Skeletal muscle tissue (tissue), 4 donors: ENCODE data around the gene SMG6. TPM values are rescaled to one million over a fixed set of nuclear protein-coding genes. Genes with fewer than 3 reads are reported as not detected.
A peak's percentile ranks its signal among the peaks of the same experiment; 100 is the strongest.

ENCODE experiments used
- H3K27ac ChIP-seq: one replicate; pipeline ENCODE4 v1.7.0; 2013; ENCODE audit warnings: mild to moderate bottlenecking, low read depth, low read length, inconsistent platforms
- H3K27me3 ChIP-seq, 3 donors: one replicate each; pipeline ENCODE4 v1.7.0; 2013; ENCODE audit warnings: low read length in 3 of 3; ENCODE audit not compliant: control insufficient read depth in 3 of 3, insufficient read depth in 3 of 3
- H3K36me3 ChIP-seq, 3 donors: one replicate each; pipeline ENCODE4 v1.7.0; 2013; ENCODE audit warnings: low read length in 3 of 3; ENCODE audit not compliant: control insufficient read depth in 3 of 3, insufficient read depth in 3 of 3
- H3K4me1 ChIP-seq, 3 donors: one replicate each; pipeline ENCODE4 v1.7.0; 2013; ENCODE audit warnings: low read length in 3 of 3, mild to moderate bottlenecking in 3 of 3; ENCODE audit not compliant: control insufficient read depth in 3 of 3, insufficient read depth in 3 of 3
- H3K4me3 ChIP-seq, 3 donors: one replicate each; pipeline ENCODE4 v1.7.0; 2013; ENCODE audit warnings: low read length in 3 of 3
- H3K9ac ChIP-seq, 3 donors: one replicate each; pipeline ENCODE4 v1.7.0; 2013; ENCODE audit warnings: low read length in 3 of 3, mild to moderate bottlenecking in 3 of 3, moderate library complexity in 2 of 3, low read depth in 1 of 3
- H3K9me3 ChIP-seq, 3 donors: one replicate each; pipeline ENCODE4 v1.7.0; 2013; ENCODE audit warnings: low read length in 3 of 3; ENCODE audit not compliant: control insufficient read depth in 3 of 3
- total RNA-seq: library from RNA; depleted of rRNA; stranded (reverse); fragments of >200 nt; gene quantifications from one replicate; pipeline ENCODE4 v1.2.3, GENCODE V29; 2014
- donor health status: Osteomylitis.

Gene SMG6
- total RNA-seq = 13.6 TPM

DNA sequence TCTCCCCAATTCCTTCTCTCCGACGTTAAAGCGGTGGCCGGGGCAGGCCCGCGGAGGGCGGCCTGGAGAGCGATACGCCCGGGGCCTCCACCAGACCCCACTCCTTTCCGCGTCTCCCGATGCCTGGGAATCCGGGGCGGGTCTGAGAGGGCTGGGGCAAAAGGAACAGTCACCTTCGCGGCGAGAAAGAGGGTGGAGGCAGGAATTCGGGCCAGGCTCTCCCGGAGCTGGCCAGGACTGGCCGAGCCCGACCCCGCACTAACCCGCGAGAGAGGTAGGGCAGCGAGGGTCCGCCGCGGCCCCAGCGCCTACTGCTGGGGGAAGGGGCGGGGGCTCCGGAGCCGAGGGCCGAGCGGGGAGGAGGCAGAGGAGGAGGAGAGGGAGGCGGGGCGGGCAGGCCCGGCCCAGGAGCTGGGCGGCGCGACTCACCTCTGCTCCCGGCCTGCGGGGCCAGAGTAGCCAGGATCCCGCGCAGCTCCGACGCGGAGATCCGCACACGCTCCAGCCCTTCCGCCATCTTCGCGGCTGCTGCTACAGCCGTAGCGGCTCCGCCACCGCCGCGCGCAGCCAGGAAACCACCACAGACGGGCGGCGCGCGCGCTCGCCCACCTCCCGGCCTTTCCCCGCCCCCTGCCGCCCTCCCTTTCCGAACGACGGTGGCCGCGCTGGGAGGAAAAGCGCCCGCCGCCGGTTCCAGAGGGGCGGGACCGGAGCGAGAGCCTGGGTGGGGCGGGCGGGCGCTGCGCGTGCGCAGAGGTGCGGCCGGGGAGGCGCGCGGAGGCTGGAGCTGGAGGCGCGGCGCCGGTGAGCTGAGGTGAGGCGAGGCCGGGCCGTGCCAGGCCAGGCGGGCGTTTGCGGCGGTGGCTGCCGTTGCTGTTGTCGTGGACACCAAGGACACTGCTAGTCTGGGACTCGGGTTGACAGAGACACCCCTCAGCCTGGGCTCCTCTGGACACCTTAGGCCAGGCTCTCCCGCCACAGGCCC, at the start of gene SMG6, which contains the start of gene SRR:
TSS of gene SMG6 (minus strand) at position 582 of the 985 bp plus-strand sequence. CDS start at position 517, 65 bp downstream.
TSS of gene SRR (plus strand) at position 747 of the 985 bp plus-strand sequence. CDS start 11,611 bp downstream, outside the sequence.
- H3K9me3 ChIP-seq = no peaks in the 10 kb centered on the region
- peak within 1 kb of the TSS; percentile 91 to 93 (median 93) for H3K4me3 ChIP-seq
- no peaks in the 10 kb centered on the region for H3K27me3 ChIP-seq
- peak within 1 kb of the TSS; percentile 88 to 93 (median 90) for H3K9ac ChIP-seq
- H3K36me3 ChIP-seq = peaks cover 12 to 21% (median 13%) of the 10 kb centered on the region in 3 donors
- H3K4me1 ChIP-seq = peaks cover 9 to 17% (median 11%) of the 10 kb centered on the region in 3 donors
- H3K27ac ChIP-seq = peak within 1 kb of the TSS; percentile 83

- Histone ChIP-seq H3K27me3 (no peaks in the 10 kb centered on the region), H3K9me3 (no peaks in the 10 kb centered on the region), H3K36me3 (no peaks in the 10 kb centered on the region), H3K9ac (no peak overlapping the region), H3K4me1 (peaks cover 9 to 14% (median 13%) of the 10 kb centered on the region in 3 donors), H3K27ac (no peak overlapping the region), H3K4me3 (no peak overlapping the region)
Observed at GRCh38 chr17:2351269-2351668, 47.7 kb upstream of the SMG6 start.

DNA sequence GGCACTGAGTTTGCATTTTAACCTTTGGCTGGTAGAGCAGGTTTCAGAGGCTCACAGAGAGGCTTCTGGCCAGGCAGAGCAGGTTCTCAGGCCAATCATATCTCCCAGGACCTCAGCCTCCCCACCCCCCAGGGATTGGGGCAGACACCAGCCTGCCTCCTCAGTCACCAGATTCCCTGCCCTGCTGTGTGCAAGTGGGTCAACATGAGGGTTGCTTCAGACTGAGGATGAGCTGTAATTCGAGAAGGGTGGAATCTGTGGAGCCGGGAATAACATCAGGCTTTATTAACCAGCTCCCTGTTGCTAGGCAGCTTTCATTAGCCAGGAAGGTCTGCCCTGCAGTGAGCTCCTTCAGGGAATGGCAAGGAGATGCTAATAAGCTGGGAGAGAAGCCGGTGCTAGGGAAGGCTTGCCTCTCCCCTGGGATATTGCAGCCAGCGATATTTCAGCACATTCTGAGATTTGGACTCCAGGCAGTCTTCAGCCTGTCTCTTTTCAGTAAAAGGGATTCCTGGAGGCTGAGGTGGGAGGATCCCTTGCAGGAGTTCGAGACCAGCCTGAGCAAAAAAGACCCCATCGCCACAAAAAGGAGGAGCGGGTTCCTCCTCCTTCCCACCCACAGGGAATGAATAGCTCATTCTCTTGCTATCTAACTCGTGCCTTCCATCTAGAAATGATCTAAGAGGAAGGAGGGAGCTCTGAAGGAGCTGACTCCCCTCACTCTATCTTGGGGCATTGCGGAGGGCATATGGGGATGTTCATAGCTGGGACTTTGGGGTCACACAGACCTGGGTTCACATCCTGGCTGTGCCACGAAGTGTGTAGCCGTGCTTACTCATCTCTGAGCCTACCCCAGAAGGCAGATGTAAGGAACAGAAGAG, 44.5 kb upstream of the SMG6 start:
- Histone ChIP-seq H3K27me3 (no peaks in the 10 kb centered on the region), H3K36me3 (peaks cover 3 to 15% (median 7%) of the 10 kb centered on the region in 3 donors), H3K9ac (peak overlapping the region; percentile 54 to 71 (median 65)), H3K9me3 (no peaks in the 10 kb centered on the region), H3K27ac (peak overlapping the region; percentile 71), H3K4me3 (peak overlapping the region in 2 of 3 donors; percentile 27 to 45), H3K4me1 (peaks cover 9 to 26% (median 18%) of the 10 kb centered on the region in 3 donors)

- H3K36me3 ChIP-seq = peaks cover 3 to 17% (median 11%) of the 10 kb centered on the region in 3 donors
- H3K4me3 ChIP-seq = no peak overlapping the region
- no peaks in the 10 kb centered on the region for H3K27me3 ChIP-seq
- H3K4me1 ChIP-seq = peaks cover 9 to 27% (median 20%) of the 10 kb centered on the region in 3 donors
- no peak overlapping the region for H3K9ac ChIP-seq
- H3K27ac ChIP-seq = peak overlapping the region; percentile 44
- no peaks in the 10 kb centered on the region for H3K9me3 ChIP-seq
Observed at GRCh38 chr17:2346475-2346874, 42.9 kb upstream of the SMG6 start.

DNA sequence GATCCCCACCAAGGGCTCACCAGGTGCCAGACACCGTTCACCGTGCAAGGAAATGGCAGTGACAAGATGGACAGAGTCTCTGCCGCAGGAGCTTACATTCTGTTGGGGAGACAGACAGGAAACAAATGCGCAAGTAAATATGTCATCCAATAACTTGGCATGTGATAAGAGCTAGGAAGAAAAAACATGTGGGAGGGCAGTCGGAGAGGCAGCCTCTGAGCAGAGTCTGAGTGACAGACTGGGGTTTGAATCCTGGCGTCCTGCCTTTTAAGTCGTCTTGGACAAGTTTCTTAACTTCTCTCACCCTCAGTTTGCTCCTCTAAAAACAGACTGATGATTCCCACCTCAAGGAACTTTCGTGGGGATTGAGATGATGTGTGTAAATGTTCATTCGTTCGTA, 40.9 kb upstream of the SMG6 start:
- H3K27me3 ChIP-seq = no peaks in the 10 kb centered on the region
- peaks cover 3 to 17% (median 12%) of the 10 kb centered on the region in 3 donors for H3K36me3 ChIP-seq
- no peak overlapping the region for H3K9ac ChIP-seq
- H3K4me3 ChIP-seq = no peak overlapping the region
- H3K4me1 ChIP-seq = peaks cover 9 to 27% (median 20%) of the 10 kb centered on the region in 3 donors
- H3K27ac ChIP-seq = no peak overlapping the region
- no peaks in the 10 kb centered on the region for H3K9me3 ChIP-seq

DNA sequence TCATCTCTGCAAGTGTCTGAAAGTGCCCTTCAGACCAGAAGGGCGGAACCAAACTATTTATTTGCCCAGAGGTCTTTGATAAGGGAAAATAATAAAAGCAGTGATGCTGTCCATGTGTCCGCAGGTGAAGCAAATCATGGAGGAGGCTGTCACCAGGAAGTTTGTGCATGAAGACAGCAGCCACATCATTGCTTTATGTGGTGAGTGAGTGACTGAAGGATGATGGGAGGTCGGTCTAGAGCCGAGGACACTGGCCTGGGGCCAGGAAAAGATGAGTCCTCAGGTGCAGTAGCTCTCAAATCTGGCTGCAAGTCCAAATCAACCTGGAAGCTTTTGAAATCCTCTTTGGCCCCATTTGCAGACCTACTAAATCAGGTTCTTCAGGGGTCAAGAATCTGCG, 39.8 kb upstream of the SMG6 start:
- peaks cover 6 to 24% (median 18%) of the 10 kb centered on the region in 3 donors for H3K4me1 ChIP-seq
- H3K36me3 ChIP-seq = peaks cover 3 to 17% (median 12%) of the 10 kb centered on the region in 3 donors
- H3K27ac ChIP-seq = peak overlapping the region; percentile 19
- no peaks in the 10 kb centered on the region for H3K9me3 ChIP-seq
- H3K27me3 ChIP-seq = no peaks in the 10 kb centered on the region
- H3K9ac ChIP-seq = no peak overlapping the region
- no peak overlapping the region for H3K4me3 ChIP-seq

DNA sequence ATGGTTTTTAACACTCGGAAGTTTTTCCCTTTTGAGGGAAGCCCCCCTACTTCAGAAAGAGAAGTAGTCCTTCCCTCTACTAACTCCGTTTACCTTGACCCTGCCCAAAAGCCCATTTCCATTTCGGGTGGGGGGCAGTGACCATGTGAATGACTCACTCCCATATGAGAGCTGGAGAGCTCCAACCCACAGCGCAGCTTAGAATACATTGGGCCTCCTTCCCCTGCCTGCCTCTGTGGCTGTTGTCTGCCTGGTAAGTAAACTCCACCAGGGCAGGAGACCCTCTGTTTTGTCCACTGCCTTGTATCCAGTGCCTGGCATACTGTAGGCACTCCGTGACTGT, 34.7 kb upstream of the SMG6 start:
- H3K27me3 ChIP-seq = no peaks in the 10 kb centered on the region
- no peaks in the 10 kb centered on the region for H3K9me3 ChIP-seq
- peak overlapping the region; percentile 60 to 99 (median 91) for H3K4me3 ChIP-seq
- H3K9ac ChIP-seq = peak overlapping the region; percentile 72 to 93 (median 79)
- H3K4me1 ChIP-seq = peaks cover 16 to 36% (median 22%) of the 10 kb centered on the region in 3 donors
- peaks cover 21 to 23% (median 23%) of the 10 kb centered on the region in 3 donors for H3K36me3 ChIP-seq
- H3K27ac ChIP-seq = peak overlapping the region; percentile 78

- H3K9ac ChIP-seq = peak overlapping the region; percentile 72 to 93 (median 79)
- peak overlapping the region; percentile 72 to 99 (median 91) for H3K4me3 ChIP-seq
- H3K9me3 ChIP-seq = no peaks in the 10 kb centered on the region
- H3K27me3 ChIP-seq = no peaks in the 10 kb centered on the region
- peak overlapping the region; percentile 78 for H3K27ac ChIP-seq
- H3K4me1 ChIP-seq = peaks cover 16 to 36% (median 19%) of the 10 kb centered on the region in 3 donors
- peaks cover 24 to 29% (median 26%) of the 10 kb centered on the region in 3 donors for H3K36me3 ChIP-seq
Observed at GRCh38 chr17:2337544-2338314, 34.1 kb upstream of the SMG6 start.
